Neutrophil (primary cell): ENCODE measurements around the gene FAM228B.
"Not testable (repeated sequence)": the region's sequence is repeated elsewhere in the genome, so short reads cannot be mapped to it uniquely, and the experiment has no call there.

Experiments used
- H3K27ac ChIP-seq: fragments of 200-600 bp; sonication (generic); 2 replicates; pipeline ENCODE4 v1.5.1; 2016; ENCODE audit warnings: mild to moderate bottlenecking, moderate library complexity
- H3K27me3 ChIP-seq: fragments of 200-600 bp; sonication (generic); 2 replicates; pipeline ENCODE4 v1.6.0; 2016; ENCODE audit warnings: mild to moderate bottlenecking
- H3K36me3 ChIP-seq: fragments of 200-600 bp; sonication (generic); 2 replicates; pipeline ENCODE4 v1.5.1; 2017
- H3K4me1 ChIP-seq, 2 experiments: fragments of 200-600 bp in 1 of 2; sonication (generic) in 1 of 2; 1 replicate in 1 of 2; 2 replicates in 1 of 2; pipeline versions ENCODE4 v1.5.1 to v1.6.1; 2013 to 2016; ENCODE audit warnings: low read depth in 1 of 2, low read length in 1 of 2, mild to moderate bottlenecking in 1 of 2, moderate library complexity in 1 of 2; ENCODE audit not compliant: control insufficient read depth in 1 of 2, insufficient read depth in 1 of 2
- H3K4me3 ChIP-seq, 2 experiments: fragments of 200-600 bp in 1 of 2; sonication (generic) in 1 of 2; 1 replicate in 1 of 2; 2 replicates in 1 of 2; pipeline ENCODE4 v1.5.1; 2013 to 2016; ENCODE audit warnings: low read depth in 1 of 2, low read length in 1 of 2, mild to moderate bottlenecking in 1 of 2, moderate library complexity in 1 of 2
- H3K9me3 ChIP-seq: fragments of 200-600 bp; sonication (generic); 2 replicates; pipeline ENCODE4 v1.5.1; 2016
- TF ChIP-seq, protein P1 (sequence below): fragments of 200-600 bp; sonication (generic); IDR thresholded peaks from 2 replicates; pipeline ENCODE4 v1.5.1; 2016; ENCODE audit warnings: antibody characterized with exemption

The FAM228B gene

GRCh38 chr2:24132543-24132942 lies 9.3 kb downstream of the FAM228B start:
- Histone ChIP-seq H3K4me3 (no peak overlapping the region), H3K36me3 (peaks cover 3% of the 10 kb centered on the region), H3K27ac (no peak overlapping the region), H3K4me1 (no peaks in the 10 kb centered on the region), H3K27me3 (no peaks in the 10 kb centered on the region), H3K9me3 (no peaks in the 10 kb centered on the region)
- TF ChIP-seq, protein P1, sequence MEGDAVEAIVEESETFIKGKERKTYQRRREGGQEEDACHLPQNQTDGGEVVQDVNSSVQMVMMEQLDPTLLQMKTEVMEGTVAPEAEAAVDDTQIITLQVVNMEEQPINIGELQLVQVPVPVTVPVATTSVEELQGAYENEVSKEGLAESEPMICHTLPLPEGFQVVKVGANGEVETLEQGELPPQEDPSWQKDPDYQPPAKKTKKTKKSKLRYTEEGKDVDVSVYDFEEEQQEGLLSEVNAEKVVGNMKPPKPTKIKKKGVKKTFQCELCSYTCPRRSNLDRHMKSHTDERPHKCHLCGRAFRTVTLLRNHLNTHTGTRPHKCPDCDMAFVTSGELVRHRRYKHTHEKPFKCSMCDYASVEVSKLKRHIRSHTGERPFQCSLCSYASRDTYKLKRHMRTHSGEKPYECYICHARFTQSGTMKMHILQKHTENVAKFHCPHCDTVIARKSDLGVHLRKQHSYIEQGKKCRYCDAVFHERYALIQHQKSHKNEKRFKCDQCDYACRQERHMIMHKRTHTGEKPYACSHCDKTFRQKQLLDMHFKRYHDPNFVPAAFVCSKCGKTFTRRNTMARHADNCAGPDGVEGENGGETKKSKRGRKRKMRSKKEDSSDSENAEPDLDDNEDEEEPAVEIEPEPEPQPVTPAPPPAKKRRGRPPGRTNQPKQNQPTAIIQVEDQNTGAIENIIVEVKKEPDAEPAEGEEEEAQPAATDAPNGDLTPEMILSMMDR = no peak

DNA sequence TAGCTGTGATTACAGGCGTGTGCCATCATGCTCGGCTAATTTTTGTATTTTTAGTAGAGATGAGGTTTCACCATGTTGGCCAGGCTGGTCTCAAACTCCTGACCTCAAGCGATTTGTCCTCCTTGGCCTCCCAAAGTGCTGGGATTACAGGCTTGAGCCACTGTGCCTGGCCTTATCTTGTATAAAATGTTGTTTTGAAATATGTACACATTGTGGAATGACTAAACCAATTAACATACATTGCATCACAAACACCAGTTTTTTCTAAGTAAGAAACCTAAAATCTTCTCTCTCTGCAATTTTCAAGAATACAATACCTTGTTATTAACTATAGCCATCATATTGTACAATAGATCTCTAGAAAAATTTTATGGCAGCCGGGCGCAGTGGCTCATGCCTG lies 17.0 kb downstream of the FAM228B start:
- not testable (repeated sequence) for H3K27me3 ChIP-seq, H3K27ac ChIP-seq, H3K4me3 ChIP-seq, H3K9me3 ChIP-seq, H3K4me1 ChIP-seq
- peaks cover 14% of the 10 kb centered on the region for H3K36me3 ChIP-seq

DNA sequence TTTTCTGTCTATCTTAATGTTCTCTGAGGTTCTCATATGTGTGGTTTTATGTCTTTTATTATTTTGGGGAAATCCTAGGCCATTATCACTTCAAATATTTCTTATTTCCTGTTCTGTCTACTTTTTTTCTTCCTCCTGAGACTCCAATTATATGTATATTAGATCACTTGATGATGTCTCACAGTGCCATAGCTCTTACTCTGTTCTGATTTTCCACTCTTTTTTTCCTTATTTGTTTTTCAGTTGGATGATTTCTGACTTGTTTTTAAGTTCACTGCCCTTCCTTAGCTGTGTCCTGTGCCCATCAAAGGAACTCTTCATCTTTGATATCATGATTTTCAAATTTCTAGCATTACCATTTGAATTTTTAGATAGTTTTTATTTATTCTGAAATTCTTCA lies 24.1 kb downstream of the FAM228B start:
- TF ChIP-seq, protein P1 = no peak
- no peaks in the 10 kb centered on the region for H3K4me1 ChIP-seq
- H3K9me3 ChIP-seq = peaks cover 3% of the 10 kb centered on the region
- H3K36me3 ChIP-seq = peaks cover 12% of the 10 kb centered on the region
- no peak overlapping the region for H3K27ac ChIP-seq
- no peaks in the 10 kb centered on the region for H3K27me3 ChIP-seq
- no peak overlapping the region for H3K4me3 ChIP-seq

DNA sequence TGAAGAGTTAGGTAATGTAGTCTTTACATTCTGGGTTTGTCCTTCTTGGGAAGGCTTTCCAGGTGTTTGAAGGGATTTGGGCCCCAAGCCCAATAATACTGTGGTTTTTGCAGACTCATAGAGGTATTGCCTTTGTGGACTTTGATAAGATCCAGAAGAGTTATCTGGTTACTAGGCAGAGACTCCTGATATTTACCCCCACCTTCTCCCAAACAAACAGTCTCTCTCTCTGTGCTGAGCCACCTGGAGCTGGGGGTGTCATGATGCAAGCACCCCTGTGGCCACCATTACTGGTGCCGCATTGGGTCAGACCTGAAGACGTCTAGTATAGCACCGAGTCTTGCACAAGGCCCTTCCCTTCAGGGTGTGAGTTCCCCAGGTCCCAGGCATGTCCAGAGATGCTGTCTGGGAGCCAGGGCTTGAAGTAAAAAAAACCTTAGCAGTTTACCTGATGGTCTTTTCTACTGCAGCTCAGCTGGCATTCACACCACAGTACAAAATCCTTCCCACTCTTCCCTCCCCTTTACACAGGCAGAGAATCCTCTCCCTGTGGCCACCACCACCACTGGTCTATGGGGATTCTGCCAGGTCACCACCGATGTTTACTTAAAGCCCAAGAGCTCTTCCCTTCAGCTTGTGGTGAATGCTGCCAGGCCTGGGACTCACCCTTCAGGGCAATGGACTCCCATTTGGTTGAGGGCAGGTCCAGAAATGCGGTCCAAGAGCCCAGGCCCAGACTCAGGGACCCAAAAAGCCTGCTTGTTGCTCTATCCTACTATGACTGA lies 29.3 kb downstream of the FAM228B start:
- H3K4me1 ChIP-seq = no peaks in the 10 kb centered on the region
- no peaks in the 10 kb centered on the region for H3K9me3 ChIP-seq
- no peak overlapping the region for H3K27ac ChIP-seq
- no peak overlapping the region for H3K4me3 ChIP-seq
- peaks cover 6% of the 10 kb centered on the region for H3K36me3 ChIP-seq
- H3K27me3 ChIP-seq = no peaks in the 10 kb centered on the region
- TF ChIP-seq, protein P1 = no peak

GRCh38 chr2:24153478-24153877 lies 30.2 kb downstream of the FAM228B start:
- no peaks in the 10 kb centered on the region for H3K27me3 ChIP-seq
- peaks cover 6% of the 10 kb centered on the region for H3K36me3 ChIP-seq
- no peak overlapping the region for H3K4me3 ChIP-seq
- TF ChIP-seq, protein P1 = no peak
- no peaks in the 10 kb centered on the region for H3K9me3 ChIP-seq
- H3K4me1 ChIP-seq = no peaks in the 10 kb centered on the region
- no peak overlapping the region for H3K27ac ChIP-seq

GRCh38 chr2:24158131-24158530 lies 34.9 kb downstream of the FAM228B start:
- H3K27ac ChIP-seq = no peak overlapping the region
- H3K36me3 ChIP-seq = peaks cover 3% of the 10 kb centered on the region
- no peaks in the 10 kb centered on the region for H3K4me1 ChIP-seq
- TF ChIP-seq, protein P1 = no peak
- no peaks in the 10 kb centered on the region for H3K27me3 ChIP-seq
- H3K9me3 ChIP-seq = no peaks in the 10 kb centered on the region
- no peak overlapping the region for H3K4me3 ChIP-seq
